G401.6 (cell line): Measurements from ENCODE around the gene SNX30.
"Not testable (repeated sequence)": the region's sequence is repeated elsewhere in the genome, so short reads cannot be mapped to it uniquely, and the experiment has no call there.

Experiments used
- FAIRE-seq: peaks from 2 replicates; lab custom pipeline; 2012; peaks lifted over from hg19 to GRCh38; lab: Jason Lieb, UNC

Gene SNX30, protein sequence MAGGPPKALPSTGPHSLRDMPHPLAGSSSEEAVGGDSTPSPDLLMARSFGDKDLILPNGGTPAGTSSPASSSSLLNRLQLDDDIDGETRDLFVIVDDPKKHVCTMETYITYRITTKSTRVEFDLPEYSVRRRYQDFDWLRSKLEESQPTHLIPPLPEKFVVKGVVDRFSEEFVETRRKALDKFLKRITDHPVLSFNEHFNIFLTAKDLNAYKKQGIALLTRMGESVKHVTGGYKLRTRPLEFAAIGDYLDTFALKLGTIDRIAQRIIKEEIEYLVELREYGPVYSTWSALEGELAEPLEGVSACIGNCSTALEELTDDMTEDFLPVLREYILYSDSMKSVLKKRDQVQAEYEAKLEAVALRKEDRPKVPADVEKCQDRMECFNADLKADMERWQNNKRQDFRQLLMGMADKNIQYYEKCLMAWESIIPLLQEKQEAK

DNA sequence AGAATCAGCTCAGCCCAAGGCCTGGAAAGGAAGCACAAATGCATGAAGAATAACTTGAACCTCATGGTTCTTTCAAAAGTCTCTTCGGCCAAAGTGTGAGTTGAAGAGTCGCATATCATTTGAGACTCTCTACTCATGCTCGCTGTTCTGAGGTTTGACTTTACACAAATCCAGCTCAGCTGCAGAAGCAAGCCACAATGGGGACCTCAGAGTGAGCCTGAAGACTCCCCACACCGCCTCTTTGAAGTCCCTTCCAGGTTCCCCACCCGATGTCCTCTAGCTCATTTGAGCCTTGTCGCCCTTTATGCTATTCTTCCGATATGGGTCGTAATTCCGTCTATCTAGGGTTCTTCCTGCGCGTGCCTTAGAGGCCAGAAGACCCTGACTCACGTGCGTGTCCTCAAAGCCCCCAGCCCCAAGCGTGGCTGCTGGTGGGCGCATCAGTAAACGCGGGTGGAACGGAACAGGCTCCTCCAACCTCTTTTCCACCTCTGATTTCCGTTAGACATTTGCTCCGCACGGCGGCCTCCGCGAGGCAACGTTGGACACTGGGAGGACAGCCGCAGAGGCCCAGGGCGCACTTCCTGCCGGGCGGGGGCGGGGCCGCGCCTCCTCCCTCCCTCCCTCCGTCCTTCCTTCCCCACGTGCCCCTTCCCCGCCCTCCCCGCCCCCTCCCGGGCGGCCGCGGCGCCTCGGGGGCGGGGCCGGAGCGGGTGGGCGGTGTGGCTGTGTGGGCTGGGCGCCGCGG, at the start of gene SNX30:
Gene SNX30 (plus strand): TSS at position 745 of the 748 bp plus-strand sequence. CDS start 242 bp downstream, outside the sequence.
- FAIRE-seq, result no peak

DNA sequence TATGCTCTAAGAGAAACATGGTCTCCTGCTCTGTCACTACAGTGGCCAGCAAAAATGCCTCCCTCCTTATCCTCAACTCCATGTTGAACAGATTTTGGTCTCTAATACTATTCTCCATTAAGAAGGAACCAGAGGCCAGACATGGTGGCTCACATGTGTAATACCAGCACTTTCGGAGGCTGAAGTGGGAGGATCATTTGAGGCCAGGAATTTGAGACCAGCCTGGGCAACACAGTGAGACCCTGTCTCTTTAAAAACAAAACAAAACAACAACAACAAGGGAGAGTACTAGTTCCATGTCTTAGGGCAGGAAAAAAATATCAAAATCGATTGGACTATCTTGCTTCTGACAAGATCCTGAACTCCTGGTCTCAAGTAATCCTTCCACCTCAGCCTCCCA, 47.3 kb upstream of the SNX30 start:
- no peak for FAIRE-seq

DNA sequence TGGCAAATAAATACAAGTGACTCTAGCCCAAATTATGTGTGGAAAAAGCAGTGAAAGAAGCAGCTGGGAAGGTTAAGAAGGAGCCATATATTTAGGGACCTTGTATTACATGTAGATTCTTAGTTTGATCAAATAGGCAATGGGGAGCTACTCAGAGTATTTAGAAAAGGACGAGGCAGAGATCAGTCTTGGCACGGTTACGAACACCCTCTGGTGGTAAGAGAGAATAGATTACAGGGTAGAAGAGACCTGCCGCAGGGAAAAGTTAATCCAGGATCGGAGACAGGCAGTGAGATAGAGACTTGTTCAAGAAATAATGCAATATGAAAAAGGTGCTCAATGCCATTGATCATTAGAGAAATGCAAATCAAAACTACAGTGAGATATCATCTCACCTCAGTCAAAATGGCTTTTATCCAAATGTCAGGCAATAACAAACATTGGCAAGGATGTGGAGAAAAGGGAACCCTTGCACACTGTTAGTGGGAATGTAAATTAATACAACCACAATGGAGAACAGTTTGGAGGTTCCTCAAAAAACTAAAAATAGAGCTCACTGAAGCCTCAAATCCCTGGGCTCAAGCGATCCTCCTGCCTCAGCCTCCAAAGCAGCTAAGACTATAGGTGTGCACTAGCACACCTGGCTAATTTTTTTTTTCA, 44.7 kb upstream of the SNX30 start:
- FAIRE-seq, result peak; percentile 61

DNA sequence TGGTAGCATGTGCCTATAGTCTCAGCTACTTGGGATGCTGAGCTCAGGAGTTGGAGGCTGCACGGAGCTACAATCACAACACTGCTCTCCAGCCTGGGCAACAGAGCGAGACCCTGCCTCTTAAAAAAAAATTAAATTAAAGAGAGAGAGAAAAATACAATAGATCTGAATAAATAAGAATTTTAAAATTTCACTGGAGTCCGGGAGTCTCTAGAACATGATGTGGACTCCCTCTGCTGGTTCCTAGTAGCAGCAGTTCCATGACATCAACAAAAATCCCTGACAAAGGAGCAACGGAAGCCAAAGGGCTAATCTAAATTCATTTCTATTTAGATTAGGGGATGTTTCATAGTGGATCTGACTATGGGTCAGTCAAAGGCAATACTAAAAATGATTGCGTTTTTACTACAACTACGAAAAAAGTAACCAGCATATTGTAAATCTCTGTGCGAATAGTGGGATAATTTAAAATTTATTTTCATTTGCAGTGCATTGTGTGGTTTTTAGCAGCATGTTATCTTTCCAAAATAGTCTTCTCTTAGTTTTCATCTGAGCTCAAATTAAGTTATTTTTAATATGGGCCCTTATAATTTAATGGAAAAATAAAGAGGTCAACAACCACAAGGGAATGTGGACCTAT, 39.4 kb upstream of the SNX30 start:
- FAIRE-seq, result peak; percentile 57

DNA sequence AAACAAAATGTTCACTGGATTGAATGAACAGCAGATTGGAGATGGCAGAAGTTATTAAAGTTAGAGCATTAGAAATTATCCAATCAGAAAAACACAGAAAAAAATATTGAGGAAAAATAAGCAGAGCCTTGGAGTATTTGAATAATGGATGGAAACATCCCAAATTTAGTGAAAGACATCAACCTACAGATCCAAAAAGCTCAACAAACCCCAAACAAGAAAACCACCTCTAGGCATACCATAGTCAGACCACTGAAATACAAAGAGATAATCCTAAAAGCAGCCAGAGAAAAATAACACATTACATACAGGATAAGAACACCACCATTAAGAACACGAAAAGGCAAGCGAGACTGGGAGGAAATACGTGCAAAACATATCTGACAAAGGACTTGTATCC, 37.9 kb upstream of the SNX30 start:
- no peak for FAIRE-seq

DNA sequence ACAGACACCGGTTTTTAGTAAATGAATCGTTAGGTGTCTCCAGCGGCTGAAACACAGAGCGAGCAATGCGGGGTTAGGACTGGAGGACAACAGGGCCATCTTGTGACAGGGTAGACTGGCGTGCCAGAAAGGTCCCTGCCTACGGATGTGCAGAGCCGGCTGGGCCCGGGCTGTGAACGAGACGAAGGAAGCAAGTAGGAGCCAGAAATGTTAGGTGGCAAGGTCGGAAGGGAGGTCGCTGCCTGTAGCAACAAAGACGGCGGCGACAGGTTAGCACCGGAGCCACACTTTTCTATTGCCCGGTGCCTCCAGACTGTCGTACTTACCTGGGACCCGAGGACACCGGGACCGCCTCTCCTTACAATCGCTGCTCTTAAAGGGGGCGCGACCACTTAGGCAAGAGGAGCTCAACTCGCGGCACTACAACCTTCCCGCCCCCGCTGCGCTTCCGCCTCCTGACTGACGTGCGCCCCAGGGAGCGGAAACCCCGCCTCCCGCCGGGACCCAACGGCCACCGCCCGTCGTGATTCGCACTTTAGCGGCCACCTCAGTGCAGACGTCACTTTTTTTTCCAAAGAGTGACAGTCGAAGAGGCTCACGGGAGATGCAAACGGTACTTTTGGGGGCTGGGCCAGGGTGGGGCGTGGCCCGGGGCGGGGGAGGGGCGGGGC, 32.8 kb upstream of the SNX30 start, which contains the start of gene INIP:
Gene INIP (minus strand): TSS at position 457 of the 671 bp plus-strand sequence. CDS start 1,632 bp downstream, outside the sequence.
- peak; percentile 90 for FAIRE-seq

DNA sequence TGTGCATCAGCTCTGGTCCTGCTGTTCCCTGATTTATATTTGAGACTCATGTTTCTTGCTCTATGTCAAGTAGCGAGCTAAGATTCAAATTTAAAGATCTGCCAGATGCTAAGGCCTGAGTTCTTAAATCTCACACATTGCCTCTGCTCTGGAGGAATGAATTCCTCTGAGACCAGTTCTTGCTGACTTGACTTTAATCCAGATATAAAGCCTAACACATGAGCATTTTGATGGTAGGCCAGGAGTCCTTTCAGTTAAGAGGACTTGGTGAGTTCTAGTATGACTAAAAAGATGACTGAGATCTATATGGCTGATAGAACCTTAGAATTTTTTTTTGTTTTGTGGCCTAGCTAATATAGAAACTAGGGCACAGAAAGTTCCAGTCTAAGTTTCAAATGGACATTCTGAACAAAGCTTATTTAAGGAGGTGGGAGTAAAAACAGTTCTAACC, 31.3 kb upstream of the SNX30 start:
- no peak for FAIRE-seq

DNA sequence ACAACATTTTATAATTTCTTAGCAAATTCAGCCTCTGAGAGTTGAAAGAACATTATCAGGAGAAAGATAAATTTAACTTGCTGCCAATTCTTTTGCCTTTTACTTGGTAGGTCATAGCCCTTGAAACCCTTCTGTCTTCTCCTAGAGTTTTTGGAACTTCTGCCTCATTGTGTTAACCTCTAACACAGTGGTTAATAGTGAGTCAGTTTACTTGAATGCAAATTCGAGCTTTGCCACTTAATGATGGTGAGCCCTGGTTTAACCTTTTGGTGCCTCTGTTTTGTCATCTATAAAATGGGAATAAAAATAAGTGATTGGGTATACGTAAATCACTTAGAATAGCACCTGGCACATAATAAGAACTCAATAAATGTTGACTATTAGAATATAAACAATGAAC, 30.9 kb upstream of the SNX30 start:
- FAIRE-seq, result no peak

DNA sequence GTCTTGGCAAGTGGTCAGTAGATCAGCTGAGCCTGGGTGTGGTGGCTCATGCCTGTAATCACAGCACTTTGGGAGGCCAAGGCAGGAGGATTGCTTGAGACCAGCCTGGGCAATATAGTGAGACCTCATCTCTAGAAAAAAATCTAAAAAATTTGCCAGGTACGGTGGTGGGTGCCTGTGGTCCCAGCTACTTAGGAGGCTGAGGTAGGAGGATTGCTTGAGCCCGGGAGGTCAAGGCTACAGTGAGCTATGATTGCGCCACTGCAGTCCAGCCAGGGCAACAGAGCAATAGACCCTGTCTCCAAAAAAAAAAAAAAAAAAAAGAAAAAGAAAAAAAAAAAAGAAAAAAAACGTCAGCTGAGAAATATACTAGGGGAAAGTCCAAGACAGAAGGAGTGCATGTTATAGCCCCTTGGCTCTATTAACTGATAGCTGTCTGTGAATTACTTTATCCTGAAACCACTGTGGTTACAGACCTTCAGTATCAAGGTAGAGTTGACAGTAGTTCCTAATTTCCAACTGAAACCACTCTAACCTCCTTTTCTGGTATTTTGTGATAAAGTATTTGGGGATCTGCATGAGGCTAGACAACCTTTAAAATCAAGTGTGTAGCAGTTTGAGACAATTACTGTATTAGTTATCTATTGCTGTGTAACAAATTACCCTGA, 30.3 kb upstream of the SNX30 start:
- no peak for FAIRE-seq

DNA sequence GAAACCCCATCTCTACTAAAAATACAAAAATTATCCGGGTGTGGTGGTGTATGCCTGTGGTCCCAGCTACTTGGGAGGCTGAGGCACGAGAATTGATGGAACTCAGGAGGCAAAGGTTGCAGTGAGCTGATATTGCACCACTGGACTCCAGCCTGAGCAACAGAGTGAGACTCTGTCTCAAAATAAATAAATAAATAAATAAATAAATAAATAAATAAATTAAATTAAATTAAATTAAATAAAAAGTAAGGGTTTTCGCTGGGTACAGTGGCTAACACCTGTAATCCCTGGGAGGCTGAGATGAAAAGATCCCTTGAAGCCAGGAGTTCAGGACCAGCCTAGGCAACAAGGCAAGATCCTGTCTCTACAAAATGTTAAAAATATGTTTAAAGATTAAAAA, 27.8 kb upstream of the SNX30 start:
- not testable (repeated sequence) for FAIRE-seq

DNA sequence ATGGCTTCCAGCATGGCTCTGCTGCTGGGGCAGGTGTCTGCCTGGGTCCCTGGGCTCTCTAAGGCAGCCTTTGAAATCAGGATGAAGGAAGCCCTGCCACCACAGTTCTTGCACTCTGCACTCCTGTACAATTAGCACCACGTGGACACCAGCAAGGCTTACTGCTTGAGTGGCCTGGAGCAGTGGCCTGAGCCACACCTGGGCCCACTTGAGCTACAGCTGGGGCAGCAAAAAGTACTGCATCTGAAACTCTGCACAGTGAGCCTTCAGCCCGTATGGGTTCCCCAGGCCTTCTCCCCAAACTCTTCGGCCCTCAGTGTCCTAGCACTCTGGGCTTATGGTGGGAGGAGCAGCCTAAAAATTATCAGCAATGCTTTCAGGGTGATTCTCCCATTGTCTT, 24.6 kb upstream of the SNX30 start:
- FAIRE-seq, result no peak

DNA sequence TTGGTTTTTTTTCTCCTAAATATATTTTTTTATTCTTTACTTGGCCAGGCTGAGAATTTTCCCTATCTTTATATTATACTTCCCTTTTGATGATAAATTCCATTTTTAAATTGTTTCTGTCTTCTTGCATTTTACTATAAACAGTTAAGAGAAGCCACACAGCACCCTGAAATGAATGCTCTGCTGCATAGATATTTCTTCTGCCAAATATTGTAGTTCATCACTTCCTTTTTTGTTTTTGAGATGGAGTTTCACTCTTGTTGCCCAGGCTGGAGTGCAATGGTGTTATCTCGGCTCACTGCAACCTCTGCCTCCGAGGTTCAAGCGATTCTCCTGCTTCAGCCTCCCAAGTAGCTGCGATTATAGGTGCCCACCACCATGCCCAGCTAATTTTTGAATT, 24.1 kb upstream of the SNX30 start:
- FAIRE-seq, result no peak

DNA sequence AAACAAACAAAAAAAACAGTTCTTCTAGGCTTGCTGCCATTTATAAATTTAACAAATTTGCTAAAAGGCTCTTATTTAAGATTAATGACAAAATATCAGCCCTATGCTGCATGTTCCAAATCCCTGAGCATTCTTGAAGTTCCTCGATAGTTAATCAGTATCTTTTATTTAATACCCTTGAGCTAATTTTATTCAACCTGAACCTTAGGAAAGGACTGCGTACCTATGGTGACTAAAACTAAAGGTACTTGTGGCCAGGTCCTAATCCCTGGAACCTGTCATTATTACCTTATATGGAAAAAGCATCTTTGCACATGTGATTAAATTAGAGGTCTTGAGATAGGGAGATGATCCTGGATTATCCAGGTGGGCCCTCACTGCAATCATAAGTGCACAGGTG, 22.2 kb upstream of the SNX30 start:
- no peak for FAIRE-seq

DNA sequence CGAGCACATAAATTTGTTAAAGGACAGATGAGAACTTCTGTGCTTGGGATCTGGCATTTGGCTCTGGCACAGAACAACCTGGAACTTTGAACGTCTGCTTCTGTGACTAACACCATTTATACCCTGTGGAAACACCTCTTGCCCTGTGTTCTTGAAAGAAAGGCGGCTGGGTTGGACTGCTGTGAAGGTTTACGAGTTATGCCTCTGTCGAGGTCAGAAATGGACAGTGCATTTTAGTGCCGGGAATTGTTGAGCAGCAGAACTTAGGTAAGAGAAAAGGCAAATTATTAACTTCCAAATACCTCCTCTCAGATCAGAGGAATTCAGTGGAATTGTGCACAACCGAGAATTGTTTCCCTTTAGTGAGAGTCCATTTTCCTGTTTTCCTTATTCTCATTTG, 18.6 kb upstream of the SNX30 start:
- no peak for FAIRE-seq

DNA sequence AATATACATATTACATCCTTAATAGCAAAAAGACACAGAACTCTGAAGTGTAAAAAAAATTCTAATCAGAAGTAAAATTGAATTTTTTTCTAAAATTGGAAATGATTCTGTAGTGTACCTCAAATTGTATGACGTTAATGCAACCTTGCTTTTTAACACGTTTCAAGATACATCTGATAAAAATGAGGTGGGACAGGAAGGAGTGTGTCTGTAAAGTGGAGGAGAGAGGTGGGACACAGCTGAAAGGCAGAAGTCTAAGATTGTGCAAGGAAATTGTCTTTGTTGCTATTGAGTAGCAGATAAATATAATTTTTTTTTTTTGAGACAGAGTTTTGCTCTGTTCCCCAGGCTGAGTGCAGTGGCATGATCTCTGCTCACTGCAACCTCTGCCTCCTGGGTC, 15.7 kb upstream of the SNX30 start:
- no peak for FAIRE-seq

DNA sequence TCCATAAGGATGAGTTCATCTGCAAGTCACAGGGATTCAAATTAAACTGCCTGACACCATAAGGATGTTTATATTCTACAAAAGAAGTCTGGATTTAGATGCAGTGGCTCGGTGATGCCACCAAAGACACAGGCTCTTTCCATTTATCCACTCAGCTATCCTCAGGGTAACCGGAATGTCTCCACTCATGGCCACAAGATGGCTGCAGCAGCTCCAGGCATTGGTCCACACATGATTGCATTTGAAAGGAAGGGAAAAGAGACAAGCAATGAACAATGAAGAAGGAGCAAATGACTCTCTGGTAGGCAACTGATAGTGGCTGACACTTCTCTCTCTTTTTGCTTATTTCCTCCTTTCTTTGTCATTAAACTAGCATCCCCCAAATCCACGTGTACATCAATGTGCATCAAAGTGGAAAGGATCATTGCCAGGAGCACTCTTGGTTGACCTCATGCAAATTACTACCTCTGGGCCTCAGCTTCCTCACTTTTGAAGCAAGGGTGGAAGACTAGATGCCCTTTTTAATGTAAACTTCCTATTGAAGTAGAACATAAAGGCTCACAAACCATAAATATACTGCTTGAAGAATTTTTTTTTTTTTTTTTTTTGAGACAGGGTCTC, 7.2 kb upstream of the SNX30 start:
- FAIRE-seq, result no peak

DNA sequence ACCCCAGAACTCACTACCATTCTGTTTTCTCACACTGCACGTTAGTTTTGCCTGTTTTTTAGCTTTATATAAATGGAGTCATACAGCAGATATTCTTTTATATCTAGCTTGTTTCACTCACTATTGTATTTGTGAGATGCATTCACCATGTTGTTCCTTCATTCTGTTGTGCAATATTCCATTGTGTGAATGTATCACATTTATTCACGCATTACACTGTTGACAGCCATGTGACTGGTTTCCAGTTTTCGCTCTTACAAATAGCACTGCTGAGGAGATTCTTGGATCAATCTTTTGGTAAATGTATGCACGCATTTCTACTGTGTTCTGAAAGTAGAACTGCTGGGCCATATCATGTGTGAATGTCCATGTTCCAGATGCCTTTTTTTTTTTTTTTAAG, 6.4 kb upstream of the SNX30 start:
- FAIRE-seq, result no peak

DNA sequence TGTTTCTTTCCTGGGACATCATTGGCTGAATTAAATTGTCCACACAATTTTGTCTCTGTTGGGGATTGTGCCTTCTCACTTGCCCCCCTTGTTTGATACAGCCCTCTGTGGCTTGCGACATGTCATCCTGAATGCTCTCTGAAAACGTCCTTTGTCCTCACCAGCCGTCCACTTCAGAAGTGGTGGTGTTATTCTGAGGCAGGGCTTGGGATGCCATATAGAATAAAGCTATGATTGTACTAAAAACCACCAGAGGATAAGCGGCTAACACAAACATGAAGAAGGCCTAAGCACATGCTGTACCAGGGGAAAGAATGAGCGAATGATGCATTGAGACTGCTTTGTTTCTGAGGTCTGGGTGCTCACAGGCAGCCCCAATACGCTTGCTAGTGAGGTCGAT, 3.5 kb upstream of the SNX30 start:
- FAIRE-seq, result no peak

DNA sequence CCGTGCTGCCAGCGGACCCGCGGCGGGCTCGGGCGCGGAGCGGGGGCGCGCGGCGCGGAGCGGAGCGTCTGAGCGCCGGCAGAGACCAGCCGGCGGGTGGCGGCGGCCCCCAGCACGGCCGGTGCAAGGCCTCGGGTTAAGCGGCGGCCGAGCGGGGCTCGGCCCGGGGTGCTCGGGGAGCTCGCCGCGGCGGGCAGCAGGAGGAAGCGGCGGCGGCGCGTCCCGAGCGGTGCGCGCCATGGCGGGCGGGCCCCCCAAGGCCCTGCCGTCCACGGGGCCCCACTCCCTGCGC, 150 bp downstream of the SNX30 start:
- no peak for FAIRE-seq

DNA sequence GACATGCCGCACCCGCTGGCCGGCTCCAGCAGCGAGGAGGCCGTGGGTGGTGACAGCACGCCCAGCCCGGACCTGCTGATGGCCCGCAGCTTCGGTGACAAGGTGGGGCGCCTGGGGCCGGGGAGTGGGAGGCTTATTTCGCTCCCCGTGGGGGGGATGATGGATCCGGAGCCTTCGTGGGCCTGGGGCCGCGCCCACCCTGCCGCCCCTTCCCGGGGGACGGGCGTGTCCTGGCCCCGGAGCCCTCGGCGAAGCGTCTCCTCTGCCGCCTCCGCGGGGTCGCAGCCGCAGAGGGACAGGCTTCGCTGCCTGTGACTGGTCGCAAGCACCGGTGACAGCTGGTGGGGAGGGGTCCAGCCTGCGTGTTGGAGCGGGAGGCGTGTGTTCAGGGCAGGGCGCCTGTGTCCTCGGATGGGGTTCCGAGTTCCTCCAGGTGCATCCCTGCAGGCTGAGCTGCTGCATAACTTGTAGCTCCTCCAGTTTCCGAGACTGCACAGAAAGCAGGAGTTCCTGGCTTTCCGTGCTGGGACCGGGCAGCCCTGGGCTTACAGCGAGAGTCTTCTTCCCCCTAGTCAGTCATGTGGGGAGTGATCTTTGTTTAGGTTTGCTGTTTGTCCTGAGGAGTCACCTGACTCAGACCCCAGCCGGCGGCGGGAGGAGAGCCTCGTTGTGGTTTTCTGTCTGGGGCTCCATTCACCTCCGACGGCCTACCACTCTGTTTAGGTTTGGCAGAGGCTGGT, 666 bp downstream of the SNX30 start:
- FAIRE-seq, result no peak
